HG02840 (cell line): ENCODE results near the gene KCTD1.
"Not testable (repeated sequence)": the region's sequence is repeated elsewhere in the genome, so short reads cannot be mapped to it uniquely, and the experiment has no call there.

ENCODE experiments used
- ATAC-seq: cut with Tn5 transposase; IDR thresholded peaks from one replicate; pipeline ENCODE4 v1.9.1; 2021; ENCODE audit warnings: mild to moderate bottlenecking, moderate library complexity, moderate number of reproducible peaks; ENCODE audit not compliant: unreplicated experiment, low FRiP score

KCTD1 gene

GRCh38 chr18:26461405-26461804 is 86.9 kb downstream of the KCTD1 start:
- ATAC-seq: no peak

GRCh38 chr18:26460449-26461091 is 87.8 kb downstream of the KCTD1 start:
- peak; percentile 74 for ATAC-seq

GRCh38 chr18:26459884-26460283 is 88.5 kb downstream of the KCTD1 start:
- no peak for ATAC-seq

GRCh38 chr18:26459340-26459739 is 89.0 kb downstream of the KCTD1 start:
- no peak for ATAC-seq

GRCh38 chr18:26458526-26459232 is 89.7 kb downstream of the KCTD1 start:
- peak; percentile 52 for ATAC-seq

GRCh38 chr18:26457611-26458353 is 90.6 kb downstream of the KCTD1 start:
- no peak for ATAC-seq

- ATAC-seq: no peak
Observed at GRCh38 chr18:26457195-26457594, 91.2 kb downstream of the KCTD1 start.

- ATAC-seq: no peak
Observed at GRCh38 chr18:26456070-26456491, 92.3 kb downstream of the KCTD1 start.

- ATAC-seq: no peak
Observed at GRCh38 chr18:26455639-26456038, 92.7 kb downstream of the KCTD1 start.

GRCh38 chr18:26454616-26455015 is 93.7 kb downstream of the KCTD1 start:
- ATAC-seq: no peak

- no peak for ATAC-seq
Observed at GRCh38 chr18:26454192-26454591, 94.2 kb downstream of the KCTD1 start.

- ATAC-seq: peak; percentile 41
Observed at GRCh38 chr18:26453386-26453901, 94.9 kb downstream of the KCTD1 start.

- no peak for ATAC-seq
Observed at GRCh38 chr18:26450989-26451682, 97.2 kb downstream of the KCTD1 start.

GRCh38 chr18:26448714-26449159 is 99.6 kb downstream of the KCTD1 start:
- no peak for ATAC-seq

- ATAC-seq: no peak
Observed at GRCh38 chr18:26443853-26444252, 104.5 kb downstream of the KCTD1 start.

GRCh38 chr18:26442126-26442525 is 106.2 kb downstream of the KCTD1 start:
- no peak for ATAC-seq

GRCh38 chr18:26440644-26441043 is 107.7 kb downstream of the KCTD1 start:
- ATAC-seq: no peak

GRCh38 chr18:26439537-26439936 is 108.8 kb downstream of the KCTD1 start:
- no peak for ATAC-seq

GRCh38 chr18:26438980-26439379 is 109.4 kb downstream of the KCTD1 start:
- peak; percentile 98 for ATAC-seq

- ATAC-seq: not testable (repeated sequence)
Observed at GRCh38 chr18:26437634-26438033, 110.7 kb downstream of the KCTD1 start.
